Suprapubic skin (tissue), 4 donors: ENCODE measurements around the gene NIPAL3. TPM values are rescaled to one million over a fixed set of nuclear protein-coding genes. Genes with fewer than 3 reads are reported as not detected.

Experiments used
- DNase-seq, 2 donors: peaks; one replicate each; pipeline ENCODE4 v3.0.0-alpha.2; 2019; ENCODE audit warnings: low spot score in 2 of 2
- H3K27ac ChIP-seq: fragments of 200-600 bp; sonication (generic); one replicate; pipeline ENCODE4 v1.5.1; 2019
- H3K27me3 ChIP-seq: fragments of 200-600 bp; sonication (generic); one replicate; pipeline ENCODE4 v1.5.1; 2019
- H3K36me3 ChIP-seq: fragments of 200-600 bp; sonication (generic); one replicate; pipeline ENCODE4 v1.5.1; 2019
- H3K4me1 ChIP-seq: fragments of 200-600 bp; sonication (generic); one replicate; pipeline ENCODE4 v1.5.1; 2019
- H3K4me3 ChIP-seq: fragments of 200-600 bp; sonication (generic); one replicate; pipeline ENCODE4 v1.5.1; 2019; ENCODE audit warnings: mild to moderate bottlenecking
- H3K9me3 ChIP-seq: fragments of 200-600 bp; sonication (generic); one replicate; pipeline ENCODE4 v1.5.1; 2019
- CTCF ChIP-seq, 2 donors: fragments of 200-600 bp in 1 of 2; fragments of 450-650 bp in 1 of 2; sonication (generic) in 1 of 2; IDR thresholded peaks; one replicate each; pipeline ENCODE4 v1.5.1; 2016 to 2019; ENCODE audit warnings: antibody characterized with exemption in 2 of 2, mild to moderate bottlenecking in 1 of 2, moderate library complexity in 1 of 2
- EP300 ChIP-seq: sonication (generic); formaldehyde crosslinking; IDR thresholded peaks from one replicate; pipeline ENCODE4 v1.6.1; 2017; ENCODE audit warnings: antibody characterized with exemption
- POLR2A ChIP-seq, 2 donors: fragments of 450-650 bp; IDR thresholded peaks; one replicate each; pipeline ENCODE4 v1.6.1; 2017; ENCODE audit warnings: antibody characterized with exemption in 2 of 2, mild to moderate bottlenecking in 2 of 2, moderate library complexity in 2 of 2
- POLR2AphosphoS5 ChIP-seq, 3 donors: sonication (generic); formaldehyde crosslinking; IDR thresholded peaks; one replicate each; pipeline ENCODE4 v1.6.1; 2017; ENCODE audit warnings: antibody characterized with exemption in 3 of 3
- WGBS: methylation state at CpG from one replicate; pipeline ENCODE4 v1.1.5; 2018; 5-methylcytosine and 5-hydroxymethylcytosine counted together
- total RNA-seq, 4 donors: library from RNA; depleted of rRNA; stranded (reverse); fragments of >200 nt; gene quantifications; one replicate each; pipeline ENCODE4 v1.1.0, GENCODE V29; 2016

The NIPAL3 gene
- total RNA-seq, 4 donors from 2014 or later, result 42.4 to 75.4 (median 64.6) TPM

- no peaks in the 10 kb centered on the region for H3K36me3 ChIP-seq
- H3K4me3 ChIP-seq, result no peak overlapping the region
- no peaks in the 10 kb centered on the region for H3K4me1 ChIP-seq
- no peaks in the 10 kb centered on the region for H3K27me3 ChIP-seq
- no peak overlapping the region for H3K27ac ChIP-seq
- TF ChIP-seq POLR2A (IDR thresholded peaks at IDR 0.05), result no peak
- TF ChIP-seq EP300, result no peak
- TF ChIP-seq CTCF (IDR thresholded peaks at IDR 0.05), result no peak
- TF ChIP-seq POLR2AphosphoS5 (IDR thresholded peaks at IDR 0.05), result no peak
- DNase-seq, result no peak
- no peaks in the 10 kb centered on the region for H3K9me3 ChIP-seq
- WGBS, result 86% methylated on average over 4 of the region's 4 CpGs
These were observed 61.7 kb downstream of the NIPAL3 start for GRCh38 chr1:24477309-24477708.

DNA sequence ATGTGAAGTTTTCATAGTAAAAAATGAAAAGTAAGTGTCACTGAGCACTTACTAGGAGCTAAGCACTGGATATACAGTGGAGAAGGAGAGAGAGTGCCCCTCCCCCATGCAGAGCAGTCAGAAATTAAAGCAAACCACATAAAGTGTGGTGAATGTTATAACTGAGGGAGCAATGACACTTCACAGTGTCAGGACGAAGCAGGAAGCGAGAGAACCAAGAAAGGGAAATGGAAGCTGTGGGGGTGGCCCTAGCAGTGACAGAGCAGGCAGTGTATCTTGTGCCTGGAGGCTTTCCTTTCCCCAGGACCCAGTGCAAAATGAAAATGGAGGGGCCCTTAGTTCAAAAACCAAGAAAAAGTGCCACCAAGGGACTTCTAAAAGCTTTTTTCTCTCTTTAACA, 65.5 kb downstream of the NIPAL3 start:
- Histone ChIP-seq H3K9me3 (no peaks in the 10 kb centered on the region), H3K27me3 (no peaks in the 10 kb centered on the region), H3K4me1 (no peaks in the 10 kb centered on the region), H3K36me3 (no peaks in the 10 kb centered on the region), H3K4me3 (no peak overlapping the region), H3K27ac (no peak overlapping the region)
- TF ChIP-seq EP300, result no peak
- no peak for TF ChIP-seq CTCF (IDR thresholded peaks at IDR 0.05)
- no peak for TF ChIP-seq POLR2A (IDR thresholded peaks at IDR 0.05)
- TF ChIP-seq POLR2AphosphoS5 (IDR thresholded peaks at IDR 0.05), result no peak
- 76% methylated on average over 2 of the region's 2 CpGs for WGBS
- DNase-seq, result no peak

DNA sequence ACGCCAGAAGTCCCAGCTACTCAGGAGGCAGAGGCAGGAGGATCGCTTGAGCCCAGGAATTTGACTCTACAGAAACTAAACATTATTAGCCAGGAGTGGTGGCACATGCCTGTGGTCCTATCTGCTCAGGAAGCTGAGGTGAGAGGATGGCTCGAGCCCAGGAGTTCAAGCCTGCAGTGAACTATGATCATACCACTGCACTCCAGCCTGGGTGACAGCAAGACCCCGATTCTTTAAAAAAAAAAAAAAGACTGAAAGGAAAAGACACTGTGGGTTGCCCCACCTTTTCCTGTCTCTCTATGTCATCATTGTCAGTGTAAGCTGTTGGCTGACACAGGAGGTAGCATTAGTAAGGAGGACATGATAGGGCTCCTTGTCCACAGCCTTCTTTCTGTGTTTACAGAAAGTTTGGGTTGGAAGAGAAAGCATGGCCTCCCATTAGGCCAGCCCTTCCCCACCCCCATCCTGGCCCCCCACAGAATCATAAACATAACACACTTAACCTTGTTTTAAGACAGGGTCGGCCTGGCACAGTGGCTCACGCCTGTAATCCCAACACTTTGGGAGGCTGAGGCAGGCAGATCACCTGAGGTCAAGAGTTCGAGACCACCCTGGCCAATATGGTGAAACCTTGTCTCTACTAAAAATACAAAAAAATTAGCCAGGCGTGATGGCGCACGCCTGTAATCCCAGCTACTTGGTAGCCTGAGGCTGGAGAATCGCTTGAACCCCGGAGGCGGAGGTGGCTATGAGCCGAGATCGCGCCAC, 66.4 kb downstream of the NIPAL3 start:
- H3K4me1 ChIP-seq, result no peaks in the 10 kb centered on the region
- no peak overlapping the region for H3K27ac ChIP-seq
- no peak for TF ChIP-seq POLR2AphosphoS5 (IDR thresholded peaks at IDR 0.05)
- 87% methylated on average over 16 of the region's 16 CpGs for WGBS
- DNase-seq, result no peak
- no peaks in the 10 kb centered on the region for H3K27me3 ChIP-seq
- no peaks in the 10 kb centered on the region for H3K9me3 ChIP-seq
- H3K36me3 ChIP-seq, result no peaks in the 10 kb centered on the region
- no peak overlapping the region for H3K4me3 ChIP-seq

- Histone ChIP-seq H3K27me3 (no peaks in the 10 kb centered on the region), H3K4me3 (no peak overlapping the region), H3K36me3 (no peaks in the 10 kb centered on the region), H3K4me1 (no peaks in the 10 kb centered on the region), H3K9me3 (no peaks in the 10 kb centered on the region), H3K27ac (no peak overlapping the region)
- 91% methylated on average over 5 of the region's 5 CpGs for WGBS
- TF ChIP-seq POLR2A (IDR thresholded peaks at IDR 0.05), result no peak
- TF ChIP-seq EP300, result no peak
- TF ChIP-seq CTCF (IDR thresholded peaks at IDR 0.05), result no peak
- TF ChIP-seq POLR2AphosphoS5 (IDR thresholded peaks at IDR 0.05), result no peak
- no peak for DNase-seq
These were observed 67.8 kb downstream of the NIPAL3 start for GRCh38 chr1:24483441-24483840.

DNA sequence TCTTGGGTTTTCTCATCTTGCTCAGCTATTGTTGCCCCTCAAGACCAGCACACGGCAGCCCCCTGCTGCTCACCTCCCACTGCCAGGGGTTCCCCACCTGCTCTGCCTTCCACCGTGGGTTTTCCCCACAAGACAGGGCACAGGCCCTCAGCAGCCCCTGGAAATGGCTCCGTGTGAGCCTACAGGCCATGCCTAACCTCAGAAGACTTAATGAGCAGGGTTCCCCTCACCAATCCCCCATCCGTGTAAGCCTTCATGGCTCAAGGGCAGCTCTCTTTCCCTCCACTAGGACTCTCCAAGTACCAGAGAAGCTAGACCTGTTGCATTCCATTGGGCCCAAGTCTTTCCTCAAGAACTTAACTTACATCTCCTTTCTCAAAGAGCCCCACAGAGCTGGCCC, 68.6 kb downstream of the NIPAL3 start:
- Histone ChIP-seq H3K4me1 (no peaks in the 10 kb centered on the region), H3K4me3 (no peak overlapping the region), H3K36me3 (no peaks in the 10 kb centered on the region), H3K9me3 (no peaks in the 10 kb centered on the region), H3K27ac (no peak overlapping the region), H3K27me3 (no peaks in the 10 kb centered on the region)
- DNase-seq, result no peak
- TF ChIP-seq POLR2A (IDR thresholded peaks at IDR 0.05) (no peak), POLR2AphosphoS5 (IDR thresholded peaks at IDR 0.05) (no peak), CTCF (IDR thresholded peaks at IDR 0.05) (no peak), EP300 (no peak)
- WGBS, result 78% methylated on average over 4 of the region's 4 CpGs
